GM18909 (cell line): ENCODE results near the gene PHF2.
A peak's percentile ranks its signal among the peaks of the same experiment; 100 is the strongest.

Experiments used
- ATAC-seq: cut with Tn5 transposase; IDR thresholded peaks from one replicate; pipeline ENCODE4 v1.9.1; 2021; ENCODE audit warnings: mild to moderate bottlenecking; ENCODE audit not compliant: unreplicated experiment, poor library complexity

PHF2 gene

GRCh38 chr9:93674580-93675335 lies 98.4 kb downstream of the PHF2 start:
- ATAC-seq: no peak

GRCh38 chr9:93675336-93676150 lies 99.2 kb downstream of the PHF2 start:
- ATAC-seq: no peak

- no peak for ATAC-seq
These were observed 100.1 kb downstream of the PHF2 start for GRCh38 chr9:93676310-93677047.

DNA sequence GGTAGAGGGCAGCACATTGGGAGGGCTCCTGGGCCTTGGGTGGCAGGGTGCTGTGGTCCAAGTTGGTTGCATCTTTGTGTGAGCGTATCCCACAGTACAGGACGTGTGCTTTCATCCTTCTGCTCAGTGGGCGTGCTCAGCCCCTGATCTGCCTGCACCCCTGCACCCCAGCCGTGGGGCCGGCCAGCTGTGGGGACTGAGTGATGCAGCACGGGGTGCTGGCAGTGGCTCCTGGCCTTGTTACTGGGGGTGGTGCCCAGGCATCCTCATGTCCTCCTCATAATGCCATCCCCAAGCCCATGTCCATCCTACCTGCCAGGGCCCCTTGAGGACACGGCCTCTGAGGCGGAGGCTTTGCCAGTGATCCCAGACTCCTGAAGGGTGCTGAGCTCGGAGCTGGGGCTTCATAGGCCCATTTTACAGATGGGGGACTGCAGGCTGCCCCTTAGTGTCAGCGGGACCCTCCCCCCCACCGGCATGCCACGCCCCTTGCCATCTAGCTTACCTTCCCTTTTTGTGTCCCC lies 100.7 kb downstream of the PHF2 start:
- no peak for ATAC-seq

GRCh38 chr9:93677641-93678136 lies 101.3 kb downstream of the PHF2 start:
- no peak for ATAC-seq

DNA sequence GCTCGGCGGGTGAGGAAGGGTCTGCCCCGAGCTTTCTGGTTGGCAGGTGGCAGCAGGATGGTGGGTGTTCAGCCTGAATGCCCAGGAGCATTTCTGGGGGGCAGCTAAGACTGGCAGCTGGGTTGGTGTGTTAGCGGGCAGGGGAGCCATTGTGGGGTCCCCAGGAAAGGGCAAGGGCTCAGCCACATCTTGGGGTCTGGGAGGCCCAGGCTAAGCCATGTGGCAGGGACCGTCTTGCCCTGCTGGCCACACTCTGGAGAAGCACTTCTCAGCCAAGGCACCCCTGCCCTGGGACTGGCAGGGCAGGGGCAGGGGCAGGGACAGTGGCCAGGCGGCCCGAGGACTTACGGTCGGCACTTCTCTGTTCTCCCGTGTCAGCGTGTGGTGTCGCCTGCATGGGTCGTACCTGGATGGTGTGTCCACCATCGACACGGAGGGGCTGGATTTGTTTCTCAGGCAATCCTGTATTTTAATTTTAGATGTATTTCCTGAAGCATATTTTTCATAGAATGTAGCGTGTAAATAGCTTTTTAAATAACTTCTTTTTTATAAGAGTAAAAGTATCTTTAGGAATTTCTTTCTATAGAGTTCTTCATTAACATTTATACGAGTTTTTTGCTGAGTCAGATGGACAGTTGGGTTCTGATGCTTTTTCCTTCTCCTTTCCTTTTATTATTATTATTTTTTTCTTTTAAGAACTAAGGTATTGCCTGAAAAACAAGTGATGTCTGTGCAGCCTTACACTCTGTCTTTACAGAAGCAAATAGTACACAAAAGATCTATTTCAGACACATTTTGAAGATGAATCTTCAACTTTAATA lies 102.0 kb downstream of the PHF2 start:
- no peak for ATAC-seq

- no peak for ATAC-seq
These were observed 103.4 kb downstream of the PHF2 start for GRCh38 chr9:93679536-93680442.

GRCh38 chr9:93680443-93681268 lies 104.3 kb downstream of the PHF2 start:
- ATAC-seq: no peak

- peak; percentile 8 for ATAC-seq
These were observed 105.1 kb downstream of the PHF2 start for GRCh38 chr9:93681269-93682154.

- peak; percentile 59 for ATAC-seq
These were observed 106.0 kb downstream of the PHF2 start for GRCh38 chr9:93682155-93682968.

- no peak for ATAC-seq
These were observed 107.1 kb downstream of the PHF2 start for GRCh38 chr9:93683331-93684134.

DNA sequence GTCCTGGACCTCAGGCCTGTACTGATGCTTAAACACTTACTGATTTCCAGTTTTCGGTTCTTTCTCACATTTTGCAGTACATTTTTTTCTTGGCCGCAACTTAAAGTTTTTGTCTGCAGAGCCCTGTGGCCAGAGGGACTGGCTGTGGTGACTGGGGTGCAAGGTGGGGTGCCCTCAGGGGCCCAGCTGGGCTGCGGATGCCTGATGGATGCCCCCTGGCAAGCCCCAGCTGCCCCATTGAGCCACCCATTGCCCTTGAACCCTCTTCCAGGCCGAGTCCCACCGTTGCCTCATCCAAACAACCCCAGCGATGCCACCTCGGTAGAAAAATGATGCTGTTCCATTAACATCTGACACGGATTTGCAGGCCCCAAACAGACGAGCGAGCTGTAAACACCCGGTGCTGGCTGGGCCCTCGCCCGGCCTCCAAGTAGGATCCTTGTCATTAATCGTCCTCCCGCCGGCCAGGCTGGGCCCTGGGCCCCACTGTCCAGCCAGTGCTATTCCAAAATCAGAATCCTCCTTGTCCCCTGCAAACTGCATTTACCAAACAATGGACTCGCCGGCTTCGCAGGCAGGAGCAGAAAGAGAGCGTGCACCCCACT lies 107.9 kb downstream of the PHF2 start:
- ATAC-seq: no peak

GRCh38 chr9:93684806-93685543 lies 108.6 kb downstream of the PHF2 start:
- no peak for ATAC-seq
